SK-N-MC (cell line): ENCODE data around the gene IPO9.

Source experiments
- EZH2 ChIP-seq: fragments of 200-600 bp; sonication (generic); IDR thresholded peaks from one replicate; pipeline ENCODE4 v1.6.1; 2017; ENCODE audit warnings: antibody characterized with exemption
- FOXP2 ChIP-seq: optimal IDR thresholded peaks from 2 replicates; pipeline ENCODE3; 2011; ENCODE audit warnings: mild to moderate bottlenecking, moderate library complexity; ENCODE audit not compliant: insufficient read depth; ENCODE audit errors: extremely low read length, control extremely low read depth
- POLR2AphosphoS5 ChIP-seq: IDR thresholded peaks from 2 replicates; pipeline ENCODE4 v1.6.1; 2012; ENCODE audit warnings: mild to moderate bottlenecking, low read depth, low read length, borderline replicate concordance

DNA sequence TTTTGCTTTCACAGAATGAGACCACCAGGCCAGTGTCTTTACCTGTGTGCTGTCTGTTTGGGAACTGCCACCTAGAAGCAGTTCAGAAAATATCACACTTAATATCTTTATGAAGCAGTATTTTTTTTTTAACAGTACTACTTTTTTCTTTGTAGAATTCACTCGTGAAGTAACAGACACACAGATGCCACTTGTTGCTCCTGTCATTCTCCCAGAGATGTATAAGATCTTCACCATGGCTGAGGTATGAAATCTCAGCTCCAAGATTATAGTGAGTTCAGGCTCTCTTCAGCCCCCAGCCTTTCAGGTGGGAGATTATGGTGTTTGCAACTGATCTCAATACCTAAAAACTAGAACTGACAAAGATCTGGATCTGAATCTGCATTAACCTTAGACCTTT, 23.0 kb downstream of the IPO9 start:
- TF ChIP-seq EZH2 (no peak), POLR2AphosphoS5 (no peak), FOXP2 (no peak)
